SK-N-SH treated with all-trans-retinoic acid at 6 μM for 48 hours (cell line): ENCODE results near the gene KCNJ1.

Experiments
- BACH2 ChIP-seq: fragments of 250-450 bp; sonication (Bioruptor Pico); IDR thresholded peaks from 2 replicates; pipeline ENCODE4 v1.9.0; 2021; ENCODE audit warnings: mild to moderate bottlenecking, borderline replicate concordance
- CREB5 ChIP-seq: fragments of 250-450 bp; sonication (Bioruptor Pico); IDR thresholded peaks from 2 replicates; pipeline ENCODE4 v1.5.1; 2020; ENCODE audit warnings: low read depth, mild to moderate bottlenecking, moderate library complexity
- GLIS3 ChIP-seq: fragments of 250-450 bp; sonication (Bioruptor Pico); IDR thresholded peaks from 2 replicates; pipeline ENCODE4 v1.5.0; 2020; ENCODE audit warnings: mild to moderate bottlenecking, moderate library complexity
- ISL1 ChIP-seq: fragments of 250-450 bp; sonication (Bioruptor Pico); IDR thresholded peaks from 2 replicates; pipeline ENCODE4 v2.1.2; 2022; ENCODE audit warnings: mild to moderate bottlenecking, moderate library complexity
- OSR1 ChIP-seq: fragments of 250-450 bp; sonication (Bioruptor Pico); IDR thresholded peaks from 2 replicates; pipeline ENCODE4 v1.8.0; 2022; ENCODE audit warnings: moderate library complexity, mild to moderate bottlenecking, inconsistent platforms
- PATZ1 ChIP-seq: fragments of 250-450 bp; sonication (Bioruptor Pico); IDR thresholded peaks from 2 replicates; pipeline ENCODE4 v1.8.0; 2020; ENCODE audit warnings: mild to moderate bottlenecking, moderate library complexity, borderline replicate concordance
- SNAI2 ChIP-seq: fragments of 250-450 bp; sonication (Bioruptor Pico); IDR thresholded peaks from 2 replicates; pipeline ENCODE4 v1.5.0; 2020; ENCODE audit warnings: mild to moderate bottlenecking, moderate library complexity
- TCF4 ChIP-seq: fragments of 250-450 bp; sonication (Bioruptor Pico); IDR thresholded peaks from 2 replicates; pipeline ENCODE4 v1.8.0; 2021; ENCODE audit warnings: mild to moderate bottlenecking, moderate library complexity, borderline replicate concordance
- ZC3H10 ChIP-seq: fragments of 250-450 bp; sonication (Bioruptor Pico); IDR thresholded peaks from 2 replicates; pipeline ENCODE4 v1.5.1; 2021; ENCODE audit warnings: mild to moderate bottlenecking, moderate library complexity
- ZFP30 ChIP-seq: fragments of 450-650 bp; formaldehyde crosslinking; IDR thresholded peaks from 2 replicates; pipeline ENCODE4 v1.5.0; 2022; ENCODE audit warnings: mild to moderate bottlenecking, moderate library complexity
- ZNF565 ChIP-seq: fragments of 450-650 bp; formaldehyde crosslinking; conservative IDR thresholded peaks from 2 replicates; pipeline ENCODE4 v1.5.0; 2020; ENCODE audit warnings: low read depth, mild to moderate bottlenecking, moderate library complexity
- ZNF70 ChIP-seq: fragments of 450-650 bp; formaldehyde crosslinking; IDR thresholded peaks from 2 replicates; pipeline ENCODE4 v1.5.0; 2020; ENCODE audit warnings: mild to moderate bottlenecking, moderate library complexity

- TF ChIP-seq GLIS3 (CRISPR knock-in tag) (no peak), PATZ1 (CRISPR knock-in tag) (no peak), ZFP30 (CRISPR knock-in tag) (no peak), CREB5 (CRISPR knock-in tag) (no peak), OSR1 (CRISPR knock-in tag) (no peak), ZC3H10 (CRISPR knock-in tag) (no peak), TCF4 (CRISPR knock-in tag) (no peak), ZNF70 (CRISPR knock-in tag) (no peak), ISL1 (CRISPR knock-in tag) (no peak), SNAI2 (CRISPR knock-in tag) (no peak), BACH2 (no peak), ZNF565 (CRISPR knock-in tag) (no peak)
Measured at GRCh38 chr11:128890543-128891368, 23.7 kb upstream of the KCNJ1 start, which contains the start of gene KCNJ5.
